DOHH2 (cell line): Measurements from ENCODE around the gene AMACR.

Source experiments
- EZH2phosphoT487 ChIP-seq: fragments of 200-600 bp; sonication (generic); IDR thresholded peaks from 2 replicates; pipeline ENCODE4 v1.6.1; 2017; ENCODE audit warnings: borderline replicate concordance, mild to moderate bottlenecking, antibody characterized with exemption, low read length, moderate library complexity, mixed read lengths
- TF ChIP-seq, protein P1 (sequence below): fragments of 200-600 bp; sonication (generic); IDR thresholded peaks from one replicate; pipeline ENCODE4 v1.5.1; 2014; ENCODE audit warnings: antibody characterized with exemption, mild to moderate bottlenecking, low read depth, low read length; ENCODE audit not compliant: poor library complexity, severe bottlenecking

DNA sequence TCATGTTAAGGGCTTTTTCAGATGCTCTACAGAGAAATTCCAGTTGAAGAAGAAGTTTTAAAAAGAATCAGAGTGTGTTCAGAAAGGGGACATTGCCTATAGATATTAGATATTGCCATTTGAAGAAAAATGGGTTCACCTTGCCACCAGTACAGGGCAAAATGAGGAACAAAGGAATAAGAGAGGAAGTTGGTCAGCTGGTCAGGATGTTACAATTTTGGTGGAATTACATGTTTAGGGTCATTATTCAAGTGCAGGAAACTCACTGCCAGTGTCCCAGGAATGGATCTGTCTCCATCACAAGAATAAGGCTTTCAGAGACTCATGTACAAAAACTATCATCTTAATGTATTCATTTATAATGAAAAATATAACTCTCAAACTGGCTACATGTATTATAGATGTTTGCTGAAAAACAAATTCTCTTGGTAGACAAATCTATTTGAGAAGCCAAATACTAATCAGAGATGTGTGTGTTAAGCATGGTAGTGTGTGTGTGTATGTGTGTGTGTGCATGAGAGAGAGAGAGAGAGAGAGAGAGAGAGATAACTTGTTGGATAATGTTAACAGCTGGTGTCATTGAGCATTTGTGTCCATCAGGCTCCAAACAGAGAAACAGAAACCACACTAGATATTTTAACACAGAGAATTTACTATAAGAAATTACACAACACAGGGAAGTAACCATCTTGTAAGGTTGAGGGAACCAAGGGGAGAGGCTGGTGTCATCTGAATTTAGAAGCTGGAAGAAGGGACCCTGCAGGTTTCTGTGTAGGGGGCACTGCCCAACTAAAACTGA lies 40.1 kb upstream of the AMACR start:
- TF ChIP-seq EZH2phosphoT487 = no peak
- TF ChIP-seq, protein P1, sequence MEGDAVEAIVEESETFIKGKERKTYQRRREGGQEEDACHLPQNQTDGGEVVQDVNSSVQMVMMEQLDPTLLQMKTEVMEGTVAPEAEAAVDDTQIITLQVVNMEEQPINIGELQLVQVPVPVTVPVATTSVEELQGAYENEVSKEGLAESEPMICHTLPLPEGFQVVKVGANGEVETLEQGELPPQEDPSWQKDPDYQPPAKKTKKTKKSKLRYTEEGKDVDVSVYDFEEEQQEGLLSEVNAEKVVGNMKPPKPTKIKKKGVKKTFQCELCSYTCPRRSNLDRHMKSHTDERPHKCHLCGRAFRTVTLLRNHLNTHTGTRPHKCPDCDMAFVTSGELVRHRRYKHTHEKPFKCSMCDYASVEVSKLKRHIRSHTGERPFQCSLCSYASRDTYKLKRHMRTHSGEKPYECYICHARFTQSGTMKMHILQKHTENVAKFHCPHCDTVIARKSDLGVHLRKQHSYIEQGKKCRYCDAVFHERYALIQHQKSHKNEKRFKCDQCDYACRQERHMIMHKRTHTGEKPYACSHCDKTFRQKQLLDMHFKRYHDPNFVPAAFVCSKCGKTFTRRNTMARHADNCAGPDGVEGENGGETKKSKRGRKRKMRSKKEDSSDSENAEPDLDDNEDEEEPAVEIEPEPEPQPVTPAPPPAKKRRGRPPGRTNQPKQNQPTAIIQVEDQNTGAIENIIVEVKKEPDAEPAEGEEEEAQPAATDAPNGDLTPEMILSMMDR = no peak
